Caco-2 (cell line): ENCODE data around the gene HES5. TPM values are rescaled to one million over a fixed set of nuclear protein-coding genes. Genes with fewer than 3 reads are reported as not detected.
"Not testable (repeated sequence)": the region's sequence is repeated elsewhere in the genome, so short reads cannot be mapped to it uniquely, and the experiment has no call there.

ENCODE experiments used
- Bru-seq: library from RNA; stranded (reverse); fragments of 400-500 nt; gene quantifications from one replicate; lab custom pipeline; 2021; lab: Mats Ljungman, UMichigan
- BruChase-seq, 2 experiments: library from RNA; stranded (reverse); fragments of 400-500 nt; gene quantifications; one replicate each; lab custom pipeline; 2021; lab: Mats Ljungman, UMichigan
- BruUV-seq: library from RNA; stranded (reverse); fragments of 400-500 nt; replicated peaks from 2 replicates; lab custom pipeline; 2021; lab: Mats Ljungman, UMichigan
- CTCF ChIA-PET: fragments of 300-600 bp; sonication (Branson Sonifier 250); formaldehyde crosslinking; loops from one replicate; lab custom pipeline; 2022; ENCODE audit warnings: antibody characterized with exemption; lab: Charles Lee
- POLR2A ChIA-PET: fragments of 300-600 bp; sonication (Branson Sonifier 250); formaldehyde crosslinking; loops from one replicate; lab custom pipeline; 2022; ENCODE audit warnings: antibody characterized with exemption; lab: Charles Lee
- DNase-seq, 2 experiments: peaks; one replicate each; pipeline versions ENCODE4 v3.0.0 to v3.0.0-alpha.2; 2020 to 2022
- H3K27me3 ChIP-seq: replicated peaks from 2 replicates; pipeline ENCODE4 v1.6.0; 2011; ENCODE audit warnings: low read length; ENCODE audit not compliant: control insufficient read depth, insufficient read depth
- H3K36me3 ChIP-seq: 2 replicates; pipeline ENCODE4 v1.5.1; 2011; ENCODE audit warnings: low read length; ENCODE audit not compliant: control insufficient read depth, insufficient read depth
- H3K4me1 ChIP-seq: fragments of 250-450 bp; sonication (Bioruptor Pico); 2 replicates; pipeline ENCODE4 v1.5.1; 2020; ENCODE audit warnings: mild to moderate bottlenecking
- H3K4me3 ChIP-seq: 2 replicates; pipeline ENCODE4 v1.5.1; 2011; ENCODE audit warnings: low read depth, mild to moderate bottlenecking, control low read depth, low read length
- H3K9me3 ChIP-seq: fragments of 250-450 bp; sonication (Bioruptor Pico); 2 replicates; pipeline ENCODE4 v1.5.1; 2020; ENCODE audit warnings: mild to moderate bottlenecking, moderate library complexity
- H3K27ac Mint-ChIP-seq: one replicate; pipeline ENCODE4 v1.8.0; 2022; ENCODE audit warnings: mixed read lengths; ENCODE audit not compliant: unreplicated experiment
- H3K27me3 Mint-ChIP-seq: one replicate; pipeline ENCODE4 v1.8.0; 2022; ENCODE audit warnings: mixed read lengths; ENCODE audit not compliant: insufficient read depth, unreplicated experiment
- H3K36me3 Mint-ChIP-seq: one replicate; pipeline ENCODE4 v1.8.0; 2022; ENCODE audit warnings: mild to moderate bottlenecking, mixed read lengths; ENCODE audit not compliant: insufficient read depth, unreplicated experiment
- H3K4me1 Mint-ChIP-seq: one replicate; pipeline ENCODE4 v1.8.0; 2022; ENCODE audit warnings: low read depth, mixed read lengths; ENCODE audit not compliant: unreplicated experiment
- H3K4me3 Mint-ChIP-seq: one replicate; pipeline ENCODE4 v1.8.0; 2022; ENCODE audit warnings: mild to moderate bottlenecking, moderate library complexity, mixed read lengths; ENCODE audit not compliant: unreplicated experiment
- H3K9me3 Mint-ChIP-seq: one replicate; pipeline ENCODE4 v1.8.0; 2022; ENCODE audit warnings: mixed read lengths; ENCODE audit not compliant: unreplicated experiment
- intact Hi-C: fragments of 100-400 bp; cut with micrococcal nuclease; formaldehyde crosslinking; loops from one replicate; pipeline ENCODE4 v1.10.0; 2022; ENCODE audit not compliant: unreplicated experiment
- long read RNA-seq: library from polyadenylated mRNA; stranded (forward); transcript quantifications from one replicate; pipeline ENCODE4 v2.0.0, GENCODE V29; 2022
- total RNA-seq: library from RNA; stranded (reverse); gene quantifications from 2 replicates; pipeline ENCODE4 v1.2.3, GENCODE V29; 2022
- TF ChIP-seq, protein P1 (sequence below), 2 experiments: fragments of 200-600 bp in 1 of 2; IDR thresholded peaks; 1 replicate in 1 of 2; 2 replicates in 1 of 2; pipeline versions ENCODE4 v1.5.1 to v1.8.0; 2011 to 2022; ENCODE audit warnings: antibody characterized with exemption in 1 of 2, control low read depth in 1 of 2, inconsistent platforms in 1 of 2, low read depth in 1 of 2, low read length in 1 of 2, mild to moderate bottlenecking in 1 of 2, moderate library complexity in 1 of 2; ENCODE audit not compliant: insufficient read depth in 1 of 2, severe bottlenecking in 1 of 2, unreplicated experiment in 1 of 2

Gene HES5, protein sequence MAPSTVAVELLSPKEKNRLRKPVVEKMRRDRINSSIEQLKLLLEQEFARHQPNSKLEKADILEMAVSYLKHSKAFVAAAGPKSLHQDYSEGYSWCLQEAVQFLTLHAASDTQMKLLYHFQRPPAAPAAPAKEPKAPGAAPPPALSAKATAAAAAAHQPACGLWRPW
- total RNA-seq = not detected in 2 replicates
- Bru-seq, nascent RNA = not detected
- not detected for BruChase-seq, experiment 1, labeled RNA remaining after a 2-hour chase
- not detected for BruChase-seq, experiment 2, labeled RNA remaining after a 6-hour chase
- long read RNA-seq = 0 reads

DNA sequence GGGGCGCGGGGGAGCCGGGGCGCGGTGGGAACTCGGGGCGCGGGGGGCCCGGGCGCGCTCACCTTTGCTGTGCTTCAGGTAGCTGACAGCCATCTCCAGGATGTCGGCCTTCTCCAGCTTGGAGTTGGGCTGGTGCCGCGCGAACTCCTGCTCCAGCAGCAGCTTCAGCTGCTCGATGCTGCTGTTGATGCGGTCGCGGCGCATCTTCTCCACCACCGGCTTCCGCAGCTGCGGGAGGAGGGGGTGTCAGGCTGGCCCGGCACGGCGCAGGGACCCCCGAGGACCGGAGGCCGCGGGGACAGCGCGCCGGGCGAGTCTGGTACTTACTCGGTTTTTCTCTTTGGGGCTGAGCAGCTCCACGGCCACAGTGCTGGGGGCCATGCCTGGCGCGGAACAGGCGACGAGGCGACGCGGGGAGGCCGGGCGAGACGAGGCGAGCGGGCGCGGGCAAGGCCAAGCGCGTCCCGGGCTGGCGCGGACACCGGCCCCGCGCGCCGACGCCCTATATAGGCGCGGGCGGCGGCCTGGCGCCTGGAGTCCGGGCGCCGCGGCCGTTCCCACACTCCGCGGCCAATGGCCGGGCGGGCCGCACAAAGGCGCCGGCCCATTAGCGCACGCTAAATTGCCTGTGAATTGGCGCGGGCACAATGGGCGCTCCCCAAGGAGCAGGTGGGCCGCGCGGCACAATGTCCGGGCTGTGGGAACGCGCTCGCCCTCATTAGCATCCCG is at the start of gene HES5:
Gene HES5, minus strand, starts transcription at position 480 of the 729 bp plus-strand sequence. Its CDS starts 99 bp downstream, at position 381.
- POLR2A ChIA-PET = no interaction called here

DNA sequence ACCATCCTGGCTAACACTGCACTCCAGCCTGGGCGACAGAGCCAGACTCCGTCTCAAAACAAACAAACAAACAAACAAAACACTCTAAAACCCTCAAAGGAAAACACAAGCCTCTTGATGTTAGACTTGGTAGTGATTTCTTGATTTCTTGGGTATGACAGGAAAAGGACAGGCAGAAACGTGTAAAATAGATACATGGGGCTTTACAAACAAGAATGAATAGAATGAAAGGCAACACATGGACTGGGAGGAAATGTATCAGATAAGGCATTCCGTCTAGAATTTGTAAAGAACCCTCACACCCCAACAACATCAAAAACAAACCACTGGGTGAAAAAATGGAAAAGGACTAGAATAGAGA is 48.7 kb upstream of the HES5 start:
- intact Hi-C loops = no loop called here

More for the DNA sequence above, at the start of gene HES5:
- intact Hi-C loops = loop anchor here (5.0 kb wide), 1 partner anchor 57 kb away; the partner anchor contains the start of gene PRXL2B
- Histone ChIP-seq H3K27me3 (peaks cover 3% of the 10 kb centered on the region), H3K4me3 (peak within 1 kb of the TSS; percentile 12), H3K4me1 (0 out of 2 replicates have a peak, but pooled peaks cover 3% of the 10 kb centered on the region), H3K9me3 (no peaks in the 10 kb centered on the region), H3K36me3 (no peaks in the 10 kb centered on the region)
- Mint-ChIP-seq H3K27me3 (peaks cover 4% of the 10 kb centered on the region), H3K4me1 (no peaks in the 10 kb centered on the region), H3K36me3 (peaks cover 3% of the 10 kb centered on the region), H3K9me3 (no peaks in the 10 kb centered on the region), H3K4me3 (peak within 1 kb of the TSS; percentile 31), H3K27ac (no peak within 1 kb of the TSS)
- no peak for DNase-seq
- CTCF ChIA-PET = no interaction called here
- BruUV-seq = no TSS peak
- TF ChIP-seq, protein P1, sequence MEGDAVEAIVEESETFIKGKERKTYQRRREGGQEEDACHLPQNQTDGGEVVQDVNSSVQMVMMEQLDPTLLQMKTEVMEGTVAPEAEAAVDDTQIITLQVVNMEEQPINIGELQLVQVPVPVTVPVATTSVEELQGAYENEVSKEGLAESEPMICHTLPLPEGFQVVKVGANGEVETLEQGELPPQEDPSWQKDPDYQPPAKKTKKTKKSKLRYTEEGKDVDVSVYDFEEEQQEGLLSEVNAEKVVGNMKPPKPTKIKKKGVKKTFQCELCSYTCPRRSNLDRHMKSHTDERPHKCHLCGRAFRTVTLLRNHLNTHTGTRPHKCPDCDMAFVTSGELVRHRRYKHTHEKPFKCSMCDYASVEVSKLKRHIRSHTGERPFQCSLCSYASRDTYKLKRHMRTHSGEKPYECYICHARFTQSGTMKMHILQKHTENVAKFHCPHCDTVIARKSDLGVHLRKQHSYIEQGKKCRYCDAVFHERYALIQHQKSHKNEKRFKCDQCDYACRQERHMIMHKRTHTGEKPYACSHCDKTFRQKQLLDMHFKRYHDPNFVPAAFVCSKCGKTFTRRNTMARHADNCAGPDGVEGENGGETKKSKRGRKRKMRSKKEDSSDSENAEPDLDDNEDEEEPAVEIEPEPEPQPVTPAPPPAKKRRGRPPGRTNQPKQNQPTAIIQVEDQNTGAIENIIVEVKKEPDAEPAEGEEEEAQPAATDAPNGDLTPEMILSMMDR (IDR thresholded peaks at IDR 0.05; ENCODE audit: insufficient read depth in 1 of 2, low read depth in 1 of 2, low read length in 1 of 2, severe bottlenecking in 1 of 2, unreplicated experiment in 1 of 2) = no peak

DNA sequence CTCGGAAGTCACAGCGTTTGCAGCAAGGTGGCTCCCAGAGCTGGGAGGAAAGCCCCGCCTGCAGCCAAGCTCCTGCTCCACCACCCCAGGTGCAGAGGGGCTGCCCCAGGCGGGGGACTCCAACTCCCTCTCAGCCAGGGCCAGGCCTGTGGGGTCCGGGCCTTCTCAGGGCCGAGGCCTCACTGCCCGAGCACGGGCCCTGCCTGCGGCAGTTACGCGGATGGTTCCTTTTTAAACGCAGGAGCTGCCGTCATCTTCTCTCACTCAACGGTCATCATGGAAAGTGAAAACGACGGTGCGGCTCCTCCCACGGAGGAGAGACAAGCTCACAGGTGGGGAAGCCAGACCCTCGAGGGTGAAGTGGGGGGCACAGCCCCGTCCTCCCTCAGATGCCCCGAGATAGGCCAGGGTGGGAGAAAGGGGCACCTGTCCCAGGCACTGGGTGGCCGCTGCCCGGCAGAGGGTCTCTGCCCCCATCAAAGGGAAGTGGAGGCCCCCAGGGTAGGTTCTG is 47.6 kb upstream of the HES5 start:
- POLR2A ChIA-PET, H3K27me3 Mint-ChIP-seq, CTCF ChIA-PET, BruUV-seq, H3K4me1 Mint-ChIP-seq, intact Hi-C loops, H3K27ac Mint-ChIP-seq, H3K27me3 ChIP-seq, DNase-seq, H3K36me3 Mint-ChIP-seq, H3K36me3 ChIP-seq, H3K9me3 ChIP-seq, H3K4me3 Mint-ChIP-seq, H3K4me3 ChIP-seq: not testable (repeated sequence)
- H3K9me3 Mint-ChIP-seq = peaks cover 15% of the 10 kb centered on the region
- H3K4me1 ChIP-seq = peaks cover 12% of the 10 kb centered on the region; the same call in 1 of the 2 replicates

More for the DNA sequence above, 48.7 kb upstream of the HES5 start:
- Histone ChIP-seq H3K27me3 (no peaks in the 10 kb centered on the region), H3K4me1 (peaks cover 12% of the 10 kb centered on the region; the same call in 1 of the 2 replicates), H3K9me3 (no peaks in the 10 kb centered on the region), H3K36me3 (no peaks in the 10 kb centered on the region), H3K4me3 (no peak overlapping the region)
- no TSS peak for BruUV-seq
- ChIA-PET POLR2A (no interaction called here), CTCF (no interaction called here)
- Mint-ChIP-seq H3K27ac (no peak overlapping the region), H3K4me1 (no peaks in the 10 kb centered on the region), H3K4me3 (no peak overlapping the region), H3K9me3 (peaks cover 4% of the 10 kb centered on the region), H3K36me3 (no peaks in the 10 kb centered on the region), H3K27me3 (no peaks in the 10 kb centered on the region)
- TF ChIP-seq, protein P1 (IDR thresholded peaks at IDR 0.05; ENCODE audit: insufficient read depth in 1 of 2, low read depth in 1 of 2, low read length in 1 of 2, severe bottlenecking in 1 of 2, unreplicated experiment in 1 of 2) = no peak
- DNase-seq = no peak
